ENCODE measurements around the gene NCKAP1. TPM values are rescaled to one million over a fixed set of nuclear protein-coding genes. Genes with fewer than 3 reads are reported as not detected.

The NCKAP1 gene
- total and polyA plus RNA-seq, 2 of the 4 experiments (the other 2 are of a cell fraction), result 91.1 to 160 TPM

- H3K56ac ChIP-seq (ENCODE audit: extremely low read depth, insufficient read depth, low read length), result no peak overlapping the region
- no peak overlapping the region for H2BK15ac ChIP-seq (ENCODE audit: low read depth, low read length)
- peaks cover 7% of the 10 kb centered on the region for H3K9me1 ChIP-seq (ENCODE audit: insufficient read depth, low read length)
- no peak overlapping the region for H2AK5ac ChIP-seq (ENCODE audit: low read depth, low read length)
- H3K4me3 ChIP-seq (ENCODE audit: insufficient read depth, low read depth, low read length), result no peak overlapping the region
- no peak overlapping the region; the same call in 1 of the 2 replicates for H3K27ac ChIP-seq (ENCODE audit: insufficient read depth, low read length)
- CTCF ChIA-PET, result no interaction called here
- H2BK120ac ChIP-seq (ENCODE audit: low read depth, low read length), result no peak overlapping the region
- H4K20me1 ChIP-seq (ENCODE audit: insufficient read depth, low read length), result peaks cover 78% of the 10 kb centered on the region
- H3K36me3 ChIP-seq (ENCODE audit: control insufficient read depth, insufficient read depth, low read length), result no peaks in the 10 kb centered on the region
- no peak overlapping the region for H2AK9ac ChIP-seq (replicated peaks; ENCODE audit: low read depth, low read length, poor library complexity)
- no peak overlapping the region for H2AFZ ChIP-seq (replicated peaks; ENCODE audit: low read length, poor library complexity)
- H3K27me3 ChIP-seq (ENCODE audit: control insufficient read depth, insufficient read depth, low read length), result no peaks in the 10 kb centered on the region
- no peak overlapping the region for H3K23ac ChIP-seq (ENCODE audit: low read depth, low read length)
- H2BK20ac ChIP-seq (ENCODE audit: low read depth, low read length), result no peak overlapping the region
- no peaks in the 10 kb centered on the region for H3K9me3 ChIP-seq (ENCODE audit: control insufficient read depth, insufficient read depth, low read length)
- in situ Hi-C loops (cut with MboI; ENCODE audit: low sequenced_read_pairs) (no loop called here), intact Hi-C loops (cut with micrococcal nuclease) (no loop called here), dilution Hi-C loops (cut with HindIII; ENCODE audit: low sequenced_read_pairs, unreplicated experiment) (no loop called here)
- TF ChIP-seq, protein P1, sequence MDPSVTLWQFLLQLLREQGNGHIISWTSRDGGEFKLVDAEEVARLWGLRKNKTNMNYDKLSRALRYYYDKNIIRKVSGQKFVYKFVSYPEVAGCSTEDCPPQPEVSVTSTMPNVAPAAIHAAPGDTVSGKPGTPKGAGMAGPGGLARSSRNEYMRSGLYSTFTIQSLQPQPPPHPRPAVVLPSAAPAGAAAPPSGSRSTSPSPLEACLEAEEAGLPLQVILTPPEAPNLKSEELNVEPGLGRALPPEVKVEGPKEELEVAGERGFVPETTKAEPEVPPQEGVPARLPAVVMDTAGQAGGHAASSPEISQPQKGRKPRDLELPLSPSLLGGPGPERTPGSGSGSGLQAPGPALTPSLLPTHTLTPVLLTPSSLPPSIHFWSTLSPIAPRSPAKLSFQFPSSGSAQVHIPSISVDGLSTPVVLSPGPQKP (IDR thresholded peaks at IDR 0.05; ENCODE audit: borderline replicate concordance, low read depth, low read length), result no peak
- TF ChIP-seq CEBPB (IDR thresholded peaks at IDR 0.05; ENCODE audit: low read depth, low read length), result peak; percentile 35; the same call in 1 of the 2 replicates
- peak; percentile 43 for DNase-seq
- H3K4ac ChIP-seq (ENCODE audit: low read depth, low read length), result no peak overlapping the region
- no peak overlapping the region for H3K18ac ChIP-seq (ENCODE audit: low read depth, low read length)
- no peak overlapping the region for H3K14ac ChIP-seq (replicated peaks; ENCODE audit: low read depth, low read length)
- peaks cover 0 to 25% of the 10 kb centered on the region in 2 experiments; a peak in 2 of 4 replicates for H3K79me1 ChIP-seq (ENCODE audit: low read depth in 1 of 2, low read length in 2 of 2)
- no peak overlapping the region for H4K91ac ChIP-seq (ENCODE audit: insufficient read depth, low read depth, low read length)
- no peak overlapping the region for H4K8ac ChIP-seq (ENCODE audit: low read depth in 2 of 2, low read length in 2 of 2)
- ATAC-seq (ENCODE audit: low read depth), result peak; percentile 62
- H4K5ac ChIP-seq (ENCODE audit: low read depth, low read length), result no peak overlapping the region
- H3K9ac ChIP-seq (ENCODE audit: low read depth, low read length), result no peak overlapping the region
- 75% methylated on average over 1 of the region's 2 CpGs; no CpG with 5 or more reads in 1 of the 2 experiments for WGBS, 2 experiments (ENCODE audit: extremely low coverage in 2 of 2, insufficient read length in 1 of 2)
- BruUV-seq (replicated peaks), result no TSS peak
- peaks cover 8% of the 10 kb centered on the region for H3K4me1 ChIP-seq (ENCODE audit: control insufficient read depth, insufficient read depth, low read length)
- H2BK5ac ChIP-seq (ENCODE audit: low read depth, low read length, poor library complexity, severe bottlenecking), result no peak overlapping the region
- POLR2A ChIA-PET (ENCODE audit: unreplicated experiment), result interaction anchor here (0.6 kb wide), 1 partner anchor 55 kb away, joined by 6 read pairs; no protein-coding TSS in a partner anchor
- peak overlapping the region; percentile 26; the same call in 1 of the 2 replicates for H3K4me2 ChIP-seq (ENCODE audit: low read depth, low read length)
Measured at GRCh38 chr2:183029219-183029618, 9.0 kb downstream of the NCKAP1 start.
